ENCODE data around the gene FAM181B.
"Not testable (repeated sequence)": the region's sequence is repeated elsewhere in the genome, so short reads cannot be mapped to it uniquely, and the experiment has no call there.

FAM181B gene

DNA sequence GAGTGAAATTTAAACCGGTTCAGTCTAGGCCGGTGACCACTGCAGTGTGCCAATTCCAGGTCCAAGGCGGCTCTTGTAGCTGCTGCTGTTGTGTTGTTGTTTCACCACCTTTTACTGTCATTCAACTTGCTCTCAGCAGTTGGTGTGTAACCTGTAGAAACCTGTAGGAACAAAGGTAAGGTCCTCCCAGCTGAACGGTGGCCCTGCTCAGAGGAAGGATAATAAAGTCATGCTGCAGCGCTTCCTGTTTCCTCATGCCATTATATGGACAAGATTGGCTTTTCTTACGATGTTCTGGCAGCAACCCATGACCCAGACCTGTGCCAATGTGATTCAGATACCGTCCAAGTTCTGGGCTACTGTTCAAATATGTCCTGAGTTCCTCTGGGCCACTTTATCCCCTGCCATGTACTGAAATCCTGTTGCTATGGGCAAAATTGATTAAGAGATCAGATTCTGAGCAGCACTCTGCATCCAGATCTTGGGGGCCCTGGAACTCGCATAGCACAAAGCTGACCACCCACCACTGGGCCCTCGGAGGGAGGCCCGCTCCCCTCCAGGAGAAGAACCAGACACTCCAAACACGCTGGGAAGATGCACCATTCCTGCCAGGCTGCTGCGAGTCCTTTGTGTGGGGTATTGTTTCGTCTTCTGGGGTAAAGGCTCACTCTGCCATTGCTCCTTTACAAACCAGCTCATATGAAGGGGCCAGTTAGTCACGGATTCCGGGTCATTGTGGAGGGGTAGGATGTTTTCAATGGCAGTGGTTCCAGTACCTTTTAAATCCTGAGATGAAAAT, 13.2 kb downstream of the FAM181B start:
- no peaks in the 10 kb centered on the region for H3K36me3 Mint-ChIP-seq
- DNase-seq (no peak), ATAC-seq (replicated peaks) (no peak)
- peaks cover 4 to 19% of the 10 kb centered on the region in 2 donors for H3K27me3 Mint-ChIP-seq
- no peak overlapping the region for H3K4me3 Mint-ChIP-seq
- H3K4me1 Mint-ChIP-seq = peaks cover 0 to 5% of the 10 kb centered on the region in 2 donors
- no peaks in the 10 kb centered on the region for H3K9me3 Mint-ChIP-seq
- no peak overlapping the region for H3K27ac Mint-ChIP-seq

GRCh38 chr11:82719361-82720105, 14.1 kb downstream of the FAM181B start:
- Mint-ChIP-seq H3K36me3 (no peaks in the 10 kb centered on the region), H3K4me3 (no peak overlapping the region), H3K27ac (no peak overlapping the region), H3K27me3 (peaks cover 1 to 15% of the 10 kb centered on the region in 2 donors), H3K9me3 (no peaks in the 10 kb centered on the region), H3K4me1 (peaks cover 0 to 5% of the 10 kb centered on the region in 2 donors)
- DNase-seq (no peak), ATAC-seq (replicated peaks) (no peak)

- DNase-seq = no peak
- Mint-ChIP-seq H3K4me3 (no peak overlapping the region), H3K9me3 (no peaks in the 10 kb centered on the region), H3K27me3 (peaks cover 0 to 13% of the 10 kb centered on the region in 2 donors), H3K36me3 (no peaks in the 10 kb centered on the region), H3K4me1 (peaks cover 0 to 5% of the 10 kb centered on the region in 2 donors), H3K27ac (no peak overlapping the region)
- ATAC-seq (replicated peaks) = no peak
Observed at GRCh38 chr11:82718821-82719220, 14.8 kb downstream of the FAM181B start.

DNA sequence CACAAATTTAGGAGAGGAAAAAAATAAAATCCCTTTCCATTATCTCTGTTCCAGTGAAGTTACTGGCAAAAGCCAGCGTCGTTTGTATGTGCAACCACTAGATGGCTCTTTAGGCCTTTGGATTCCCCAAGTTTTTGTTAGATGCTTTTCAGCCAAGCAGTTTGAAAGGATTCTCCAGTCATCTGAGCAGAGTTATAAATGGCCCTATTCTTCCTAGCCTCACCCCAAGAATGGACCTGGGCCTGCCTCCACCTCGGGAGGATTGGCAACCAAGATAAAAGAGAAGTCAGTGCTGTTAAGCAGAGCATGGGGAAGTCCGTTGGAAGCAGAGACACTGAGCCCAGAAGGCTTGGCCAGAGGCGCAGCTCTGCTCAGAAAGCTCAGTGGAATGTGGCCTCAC, 15.4 kb downstream of the FAM181B start:
- no peak overlapping the region for H3K27ac Mint-ChIP-seq
- peak in 1 of 2 donors; percentile 49 for ATAC-seq (replicated peaks)
- H3K9me3 Mint-ChIP-seq = no peaks in the 10 kb centered on the region
- H3K27me3 Mint-ChIP-seq = peaks cover 0 to 13% of the 10 kb centered on the region in 2 donors
- no peaks in the 10 kb centered on the region for H3K36me3 Mint-ChIP-seq
- no peak overlapping the region for H3K4me3 Mint-ChIP-seq
- peaks cover 0 to 5% of the 10 kb centered on the region in 2 donors for H3K4me1 Mint-ChIP-seq
- no peak for DNase-seq

- ATAC-seq (replicated peaks) = no peak
- H3K9me3 Mint-ChIP-seq = no peaks in the 10 kb centered on the region
- no peak overlapping the region for H3K27ac Mint-ChIP-seq
- no peak for DNase-seq
- no peak overlapping the region for H3K4me3 Mint-ChIP-seq
- H3K4me1 Mint-ChIP-seq = peaks cover 0 to 5% of the 10 kb centered on the region in 2 donors
- peaks cover 0 to 13% of the 10 kb centered on the region in 2 donors for H3K27me3 Mint-ChIP-seq
- H3K36me3 Mint-ChIP-seq = no peaks in the 10 kb centered on the region
Observed at GRCh38 chr11:82714346-82715174, 19.1 kb downstream of the FAM181B start.

DNA sequence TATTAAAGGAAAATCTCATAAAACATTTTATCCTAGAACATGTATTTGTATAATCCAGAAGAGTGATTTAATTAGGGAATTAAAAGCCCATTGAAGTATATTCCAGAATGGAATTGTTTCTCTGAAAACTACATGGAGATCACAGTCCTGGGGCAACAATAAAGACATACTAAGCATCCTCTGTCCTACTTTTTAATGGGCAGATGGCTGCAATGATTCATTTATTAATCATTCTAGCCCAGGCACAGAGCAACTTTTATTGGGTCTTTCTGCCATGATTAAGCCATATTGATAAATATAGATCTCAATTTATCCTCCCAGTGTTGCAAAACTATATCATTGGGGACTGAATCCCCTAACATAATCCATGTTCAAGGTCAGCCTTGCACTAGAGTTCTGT, 22.0 kb downstream of the FAM181B start:
- Mint-ChIP-seq H3K27ac (no peak overlapping the region), H3K9me3 (no peaks in the 10 kb centered on the region), H3K27me3 (peaks cover 5% of the 10 kb centered on the region in 2 donors), H3K36me3 (no peaks in the 10 kb centered on the region), H3K4me3 (no peak overlapping the region), H3K4me1 (no peaks in the 10 kb centered on the region)
- no peak for ATAC-seq (replicated peaks)
- no peak for DNase-seq

DNA sequence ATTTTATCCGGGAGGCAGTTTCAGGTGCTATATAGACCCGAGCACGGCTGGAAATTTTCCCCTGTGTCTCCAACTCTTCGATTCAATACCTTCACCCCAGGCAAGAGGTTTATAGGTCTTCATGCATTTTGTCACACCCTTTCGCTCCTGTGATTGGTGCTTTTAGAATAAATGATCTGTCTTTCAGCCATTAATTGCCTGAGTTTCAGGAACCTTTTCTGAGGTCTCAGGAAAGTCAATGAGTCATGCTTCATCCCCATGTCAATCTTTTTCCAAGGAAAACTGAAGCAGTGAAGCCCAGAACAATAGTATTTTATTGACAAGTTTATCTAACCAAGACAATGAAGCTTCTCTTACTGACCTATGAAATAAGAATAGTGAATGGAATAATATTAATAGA, 29.9 kb downstream of the FAM181B start:
- H3K4me3 Mint-ChIP-seq = no peak overlapping the region
- H3K27ac Mint-ChIP-seq = no peak overlapping the region
- ATAC-seq (replicated peaks) = no peak
- H3K36me3 Mint-ChIP-seq = no peaks in the 10 kb centered on the region
- H3K27me3 Mint-ChIP-seq = peaks cover 19 to 28% of the 10 kb centered on the region in 2 donors
- H3K4me1 Mint-ChIP-seq = no peaks in the 10 kb centered on the region
- no peaks in the 10 kb centered on the region for H3K9me3 Mint-ChIP-seq
- DNase-seq = no peak

- Mint-ChIP-seq H3K36me3 (no peaks in the 10 kb centered on the region), H3K4me3 (no peak overlapping the region), H3K9me3 (no peaks in the 10 kb centered on the region), H3K4me1 (no peaks in the 10 kb centered on the region), H3K27me3 (peaks cover 19 to 28% of the 10 kb centered on the region in 2 donors), H3K27ac (no peak overlapping the region)
- ATAC-seq (replicated peaks) (no peak), DNase-seq (no peak)
Observed at GRCh38 chr11:82703226-82703625, 30.4 kb downstream of the FAM181B start.

GRCh38 chr11:82701847-82702520, 31.7 kb downstream of the FAM181B start:
- Mint-ChIP-seq H3K4me3 (no peak overlapping the region), H3K9me3 (no peaks in the 10 kb centered on the region), H3K27ac (no peak overlapping the region), H3K4me1 (no peaks in the 10 kb centered on the region), H3K36me3 (no peaks in the 10 kb centered on the region), H3K27me3 (peaks cover 13 to 23% of the 10 kb centered on the region in 2 donors)
- DNase-seq = no peak
- ATAC-seq (replicated peaks) = peak in 1 of 2 donors; percentile 33

GRCh38 chr11:82698576-82699352, 34.9 kb downstream of the FAM181B start:
- H3K36me3 Mint-ChIP-seq = no peaks in the 10 kb centered on the region
- DNase-seq = no peak
- ATAC-seq (replicated peaks) = no peak
- no peaks in the 10 kb centered on the region for H3K4me1 Mint-ChIP-seq
- no peak overlapping the region for H3K4me3 Mint-ChIP-seq
- no peak overlapping the region for H3K27ac Mint-ChIP-seq
- peaks cover under 1 to 20% of the 10 kb centered on the region in 2 donors for H3K27me3 Mint-ChIP-seq
- no peaks in the 10 kb centered on the region for H3K9me3 Mint-ChIP-seq

DNA sequence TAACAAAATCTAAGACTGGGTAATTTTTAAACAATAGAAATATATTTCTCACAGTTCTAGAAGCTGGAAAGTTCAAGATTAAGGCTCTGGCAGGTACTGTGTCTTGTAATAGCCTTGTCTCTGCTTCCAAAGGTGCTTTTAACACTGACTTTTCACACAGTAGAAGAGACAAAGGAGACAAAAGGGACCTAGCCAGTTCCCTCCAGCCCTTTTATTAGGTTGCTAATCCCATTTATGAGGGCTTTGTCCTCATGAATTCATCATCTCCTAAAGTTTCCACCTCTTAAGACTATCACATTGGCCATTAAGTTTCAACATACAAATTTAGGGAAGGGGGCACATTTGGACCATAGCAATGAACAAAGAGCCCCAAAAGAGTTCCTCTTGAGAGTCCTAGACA, 40.7 kb downstream of the FAM181B start:
- no peak overlapping the region for H3K27ac Mint-ChIP-seq
- H3K27me3 Mint-ChIP-seq = peaks cover 4 to 6% of the 10 kb centered on the region in 2 donors
- DNase-seq (no peak), ATAC-seq (replicated peaks) (no peak)
- no peaks in the 10 kb centered on the region for H3K9me3 Mint-ChIP-seq
- H3K4me3 Mint-ChIP-seq = no peak overlapping the region
- H3K36me3 Mint-ChIP-seq = no peaks in the 10 kb centered on the region
- no peaks in the 10 kb centered on the region for H3K4me1 Mint-ChIP-seq

GRCh38 chr11:82689347-82689746, 44.3 kb downstream of the FAM181B start:
- H3K4me1 Mint-ChIP-seq = not testable (repeated sequence)

GRCh38 chr11:82686211-82686610, 47.5 kb downstream of the FAM181B start:
- Mint-ChIP-seq H3K36me3 (no peaks in the 10 kb centered on the region), H3K4me1 (peaks cover 0 to 4% of the 10 kb centered on the region in 2 donors), H3K27me3 (peaks cover 18 to 24% of the 10 kb centered on the region in 2 donors), H3K4me3 (no peak overlapping the region), H3K27ac (no peak overlapping the region), H3K9me3 (peaks cover under 1 to 2% of the 10 kb centered on the region in 2 donors)
- DNase-seq (no peak), ATAC-seq (replicated peaks) (no peak)

More at GRCh38 chr11:82689347-82689746, 44.3 kb downstream of the FAM181B start:
- H3K36me3 Mint-ChIP-seq; DNase-seq; ATAC-seq (replicated peaks); H3K27ac Mint-ChIP-seq; H3K9me3 Mint-ChIP-seq; H3K4me3 Mint-ChIP-seq: not testable (repeated sequence)
- peaks cover 11 to 16% of the 10 kb centered on the region in 2 donors for H3K27me3 Mint-ChIP-seq

Data from stimulated activated naive B cell treated with anti-CD40 and anti-IgM and Interleukin-4, amounts not matched to agents 10 μg/mL and 1 μg/mL and 100 μg/mL, for 72 hours (primary cell).